Measurements from ENCODE around the gene BMP7.

The BMP7 gene

DNA sequence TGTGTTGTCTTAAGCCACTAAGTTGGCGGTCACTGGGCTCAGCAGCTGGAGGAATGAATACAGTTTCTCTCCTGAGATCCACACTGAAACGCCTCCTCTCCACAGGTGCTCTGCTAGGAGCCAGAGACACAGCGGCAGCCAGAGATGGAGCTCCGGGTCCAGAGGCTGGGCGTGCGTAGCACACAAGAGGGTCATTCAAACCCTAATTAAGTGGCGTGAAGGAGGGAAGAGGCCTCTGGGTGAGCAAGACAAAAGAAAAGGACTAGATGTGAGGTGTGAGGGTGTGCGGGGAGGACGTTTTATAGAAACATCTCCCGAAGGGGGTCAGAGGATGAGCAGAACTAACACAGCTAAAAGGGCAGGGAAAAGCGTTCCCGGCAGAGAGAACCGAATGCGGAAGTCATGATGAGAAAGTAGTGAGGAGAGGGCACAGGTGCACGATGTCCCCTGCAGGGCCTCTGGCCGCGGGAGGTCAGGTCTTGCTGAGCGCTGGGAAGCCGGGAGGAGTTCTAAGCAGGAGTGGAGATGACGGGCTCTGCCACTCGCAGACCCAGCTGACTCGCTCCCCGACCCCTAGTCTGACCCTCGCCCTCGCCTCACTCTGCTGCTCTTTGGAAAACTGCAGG lies 54.4 kb downstream of the BMP7 start:
- no peak for TF ChIP-seq CTCF (IDR thresholded peaks at IDR 0.05; ENCODE audit: low read depth, low read length)
- DNase-seq (ENCODE audit: extremely low read depth, low read depth): no peak

DNA sequence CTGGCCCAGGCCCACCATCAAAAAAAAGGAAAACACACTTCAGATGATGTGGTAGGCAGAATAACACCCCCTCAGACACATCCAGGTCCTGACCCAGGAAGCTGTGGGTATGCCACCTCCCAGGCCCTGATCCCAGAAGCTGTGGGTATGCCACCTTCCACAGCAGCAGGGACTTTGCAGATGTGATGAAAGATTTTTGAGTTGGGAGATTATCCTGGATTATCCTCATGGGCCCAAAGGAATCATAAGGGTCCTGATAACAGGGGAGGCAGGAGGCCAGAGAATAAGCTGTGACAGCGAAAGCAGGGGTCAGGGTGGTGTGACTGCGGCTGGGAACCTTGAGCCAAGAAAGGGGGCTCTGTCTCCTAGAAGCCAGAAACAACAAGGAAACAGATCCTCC lies 55.0 kb downstream of the BMP7 start:
- no peak for TF ChIP-seq CTCF (IDR thresholded peaks at IDR 0.05; ENCODE audit: low read depth, low read length)
- DNase-seq (ENCODE audit: extremely low read depth, low read depth): no peak

GRCh38 chr20:57210911-57211280 lies 55.5 kb downstream of the BMP7 start:
- DNase-seq (ENCODE audit: extremely low read depth, low read depth): no peak
- no peak for TF ChIP-seq CTCF (IDR thresholded peaks at IDR 0.05; ENCODE audit: low read depth, low read length)

DNA sequence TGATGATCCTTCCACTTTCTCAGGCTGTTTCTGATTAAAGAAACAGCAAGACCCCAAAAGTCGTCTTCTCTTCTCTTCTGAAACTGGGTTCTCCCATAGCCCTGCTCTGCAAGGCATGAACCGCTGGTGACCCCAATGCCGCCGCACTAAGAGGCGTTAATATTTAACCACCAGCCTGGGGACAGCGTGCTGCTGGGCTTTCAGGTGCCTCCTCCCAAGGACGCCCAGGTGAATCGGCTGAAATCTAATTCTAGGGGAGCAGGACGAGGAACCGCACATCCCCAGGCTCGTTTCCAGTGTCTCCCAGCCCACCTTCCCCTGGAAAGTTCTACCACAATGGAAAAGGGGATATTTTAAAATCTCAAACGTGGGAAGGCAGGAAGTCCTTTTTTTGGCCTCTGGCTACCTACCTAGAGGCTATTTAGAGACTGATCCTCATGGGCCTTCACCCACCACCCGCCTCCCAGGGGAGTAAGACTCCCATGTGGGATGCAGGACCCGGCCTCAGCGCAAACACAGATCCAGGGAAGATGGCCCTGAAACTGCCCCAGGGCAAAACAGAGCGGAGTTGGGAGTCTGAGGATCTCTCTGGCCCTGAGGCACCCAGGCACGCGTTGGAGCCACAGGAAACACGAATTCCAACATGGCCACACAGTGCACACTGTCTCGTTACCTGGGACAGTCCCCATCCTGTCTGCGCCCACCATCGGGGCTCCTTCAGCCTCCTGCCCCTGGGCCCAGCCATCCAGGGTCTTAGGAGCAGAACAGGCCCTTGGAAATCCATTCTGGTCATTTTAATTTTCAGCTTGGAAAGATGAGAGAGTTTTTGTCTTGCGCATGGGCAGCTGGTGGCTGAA lies 56.2 kb downstream of the BMP7 start:
- no peak for DNase-seq (ENCODE audit: extremely low read depth, low read depth)

GRCh38 chr20:57209413-57209812 lies 57.0 kb downstream of the BMP7 start:
- no peak for DNase-seq (ENCODE audit: extremely low read depth, low read depth)
- TF ChIP-seq CTCF (IDR thresholded peaks at IDR 0.05; ENCODE audit: low read depth, low read length): no peak

More for the DNA sequence above, 56.2 kb downstream of the BMP7 start:
- TF ChIP-seq CTCF (IDR thresholded peaks at IDR 0.05; ENCODE audit: low read depth, low read length): no peak

DNA sequence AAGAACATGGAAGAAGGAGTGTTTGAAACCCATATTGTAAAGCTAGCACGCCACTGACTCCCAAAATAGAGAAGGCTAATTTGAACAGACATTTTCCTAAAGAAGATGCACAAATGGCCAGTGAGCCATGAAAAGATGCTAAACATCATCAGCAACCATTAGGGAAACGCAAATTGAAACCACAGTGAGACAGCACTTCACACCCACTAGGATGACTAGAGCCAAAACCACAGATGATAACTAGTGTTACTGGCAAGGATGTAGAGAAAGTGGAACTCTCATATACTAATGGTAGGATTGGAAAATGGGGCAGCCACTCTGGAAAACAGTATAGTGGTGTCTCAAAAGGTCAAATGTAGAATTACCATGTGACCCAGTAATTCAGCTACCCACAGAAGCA lies 58.2 kb downstream of the BMP7 start:
- TF ChIP-seq CTCF (IDR thresholded peaks at IDR 0.05; ENCODE audit: low read depth, low read length): no peak
- DNase-seq (ENCODE audit: extremely low read depth, low read depth): no peak

DNA sequence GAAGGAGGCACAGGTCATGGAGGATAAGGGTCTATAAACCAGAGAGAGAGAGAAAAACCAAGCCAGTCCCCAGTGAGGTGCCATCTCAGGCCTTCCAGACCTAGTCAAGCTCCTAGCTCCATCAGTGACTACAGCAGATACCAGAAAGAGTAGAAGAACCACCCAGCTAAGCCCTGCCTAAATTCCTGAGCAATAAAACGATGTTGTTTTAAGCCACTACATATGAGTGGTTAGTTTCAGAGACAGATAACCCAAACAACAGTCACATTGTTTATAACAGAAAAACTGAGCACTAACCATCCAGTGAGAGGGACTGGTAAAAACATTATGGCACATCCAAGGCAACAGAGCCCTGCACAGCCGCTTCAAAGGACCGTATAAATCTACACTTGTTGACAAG lies 59.2 kb downstream of the BMP7 start:
- DNase-seq (ENCODE audit: extremely low read depth, low read depth): no peak
- TF ChIP-seq CTCF (IDR thresholded peaks at IDR 0.05; ENCODE audit: low read depth, low read length): no peak

Data from AG09319 (cell line).